MM.1S (cell line): ENCODE measurements around the gene YPEL1.
"Not testable (repeated sequence)": the region's sequence is repeated elsewhere in the genome, so short reads cannot be mapped to it uniquely, and the experiment has no call there.

ENCODE experiments used
- DNase-seq: peaks from one replicate; pipeline ENCODE4 v3.0.0-alpha.2; 2015
- H2AFZ ChIP-seq: fragments of 300-600 bp; sonication (generic); 2 replicates; pipeline ENCODE4 v1.6.0; 2016; ENCODE audit warnings: antibody characterized with exemption, low read length
- H3F3A ChIP-seq: fragments of 300-600 bp; sonication (generic); 2 replicates; pipeline ENCODE4 v1.6.1; 2016; ENCODE audit warnings: mild to moderate bottlenecking, antibody characterized with exemption, low read length, moderate library complexity, mixed read lengths; ENCODE audit not compliant: insufficient read depth
- H3K27ac ChIP-seq: fragments of 300-600 bp; sonication (generic); 2 replicates; pipeline ENCODE4 v1.5.1; 2016; ENCODE audit warnings: mild to moderate bottlenecking, low read length
- H3K27me3 ChIP-seq: fragments of 300-600 bp; sonication (generic); replicated peaks from 2 replicates; pipeline ENCODE4 v1.6.0; 2016; ENCODE audit warnings: low read length; ENCODE audit not compliant: insufficient read depth
- H3K36me3 ChIP-seq: fragments of 300-600 bp; sonication (generic); replicated peaks from 2 replicates; pipeline ENCODE4 v1.6.1; 2016; ENCODE audit warnings: mild to moderate bottlenecking, low read length, mixed read lengths; ENCODE audit not compliant: insufficient read depth
- H3K4me1 ChIP-seq: fragments of 300-600 bp; sonication (generic); 2 replicates; pipeline ENCODE4 v1.6.1; 2016; ENCODE audit warnings: low read length, mixed read lengths
- H3K4me2 ChIP-seq: fragments of 300-600 bp; sonication (generic); 2 replicates; pipeline ENCODE4 v1.6.0; 2016; ENCODE audit warnings: low read depth, low read length
- H3K4me3 ChIP-seq: fragments of 300-600 bp; sonication (generic); 2 replicates; pipeline ENCODE4 v1.5.1; 2016; ENCODE audit warnings: low read length, mixed read lengths
- H3K79me2 ChIP-seq: fragments of 300-600 bp; sonication (generic); 2 replicates; pipeline ENCODE4 v1.6.1; 2016; ENCODE audit warnings: mixed run types, low read length, mixed read lengths
- H3K9ac ChIP-seq: fragments of 300-600 bp; sonication (generic); 2 replicates; pipeline ENCODE4 v1.6.1; 2016; ENCODE audit warnings: low read length, mixed read lengths
- H3K9me2 ChIP-seq: fragments of 300-600 bp; sonication (generic); replicated peaks from 2 replicates; pipeline ENCODE4 v1.6.1; 2016; ENCODE audit warnings: mild to moderate bottlenecking, low read length, mixed read lengths; ENCODE audit not compliant: insufficient read depth
- H3K9me3 ChIP-seq: fragments of 300-600 bp; sonication (generic); replicated peaks from 2 replicates; pipeline ENCODE4 v1.6.1; 2016; ENCODE audit warnings: mild to moderate bottlenecking, low read length, mixed read lengths; ENCODE audit not compliant: insufficient read depth
- H4K20me1 ChIP-seq: fragments of 300-600 bp; sonication (generic); 2 replicates; pipeline ENCODE4 v1.6.1; 2016; ENCODE audit warnings: mild to moderate bottlenecking, low read length, moderate library complexity, mixed read lengths; ENCODE audit not compliant: insufficient read depth
- EZH2 ChIP-seq: fragments of 300-600 bp; sonication (generic); optimal IDR thresholded peaks from 2 replicates; pipeline ENCODE3; 2017; ENCODE audit warnings: low read depth, mild to moderate bottlenecking, antibody characterized with exemption, low read length, mixed read lengths
- EZH2phosphoT487 ChIP-seq: fragments of 300-600 bp; sonication (generic); IDR thresholded peaks from 2 replicates; pipeline ENCODE4 v1.6.1; 2018; ENCODE audit warnings: antibody characterized with exemption, low read length
- TF ChIP-seq, protein P1 (sequence below): fragments of 300-600 bp; sonication (generic); IDR thresholded peaks from 2 replicates; pipeline ENCODE4 v1.5.1; 2016; ENCODE audit warnings: antibody characterized with exemption, low read length, mixed read lengths

The YPEL1 gene

DNA sequence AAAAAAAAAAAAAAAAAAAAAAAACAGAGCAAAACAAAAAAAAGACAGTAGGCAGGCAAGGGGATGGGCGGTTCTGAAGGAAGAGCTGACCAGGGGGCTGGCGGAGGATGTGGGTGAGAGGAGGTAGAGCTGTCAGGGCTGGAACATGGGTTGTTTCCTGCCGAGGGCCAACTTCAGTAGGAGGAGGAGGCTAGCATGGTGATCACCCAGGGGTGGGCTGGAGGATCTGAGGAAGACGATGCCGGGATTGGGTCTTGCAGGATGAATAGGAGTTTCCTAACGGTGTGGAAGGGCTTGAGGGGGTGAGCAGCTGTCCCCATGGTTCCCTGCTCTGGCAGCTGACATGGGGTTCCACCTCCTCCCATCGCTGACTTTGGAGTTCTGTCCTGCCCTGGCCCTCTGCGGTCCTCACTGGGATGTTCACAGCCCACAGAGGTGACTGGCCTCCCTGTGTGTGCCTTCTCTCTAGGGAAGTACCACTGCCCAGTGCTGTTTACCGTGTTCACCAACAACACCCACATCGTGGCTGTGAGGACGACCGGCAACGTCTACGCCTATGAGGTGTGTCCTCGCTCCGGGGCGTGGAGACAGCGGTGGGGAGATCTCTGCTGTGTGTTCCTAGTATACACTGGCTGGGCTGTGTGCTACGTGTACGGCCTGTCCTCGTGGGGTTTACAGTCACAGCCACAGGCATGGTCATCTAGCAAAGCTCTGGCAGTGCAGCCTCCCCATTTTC, 54.6 kb downstream of the YPEL1 start:
- no peak overlapping the region for H3K9ac ChIP-seq

DNA sequence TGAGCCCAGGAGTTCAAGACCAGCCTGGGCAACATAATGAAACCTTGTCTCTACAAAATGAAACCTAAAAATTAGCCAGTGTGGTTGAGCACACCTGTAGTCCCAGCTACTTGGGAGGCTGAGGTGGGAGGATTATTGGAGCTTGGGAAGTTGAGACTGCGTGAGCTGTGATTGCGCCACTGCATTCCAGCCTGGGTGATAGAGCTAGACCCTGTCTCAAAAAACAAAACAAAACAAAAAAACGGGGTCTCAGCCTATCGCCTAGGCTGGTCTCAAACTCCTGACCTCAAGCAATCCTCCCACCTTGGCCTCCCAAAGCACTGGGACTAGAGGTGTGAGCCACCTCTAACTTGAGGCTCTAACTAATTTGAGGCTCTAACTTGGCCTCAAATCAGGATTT, 56.2 kb downstream of the YPEL1 start:
- H3K9ac ChIP-seq, result no peak overlapping the region
- H3K4me3 ChIP-seq, result no peak overlapping the region
- no peaks in the 10 kb centered on the region for H3F3A ChIP-seq
- no peaks in the 10 kb centered on the region for H3K9me3 ChIP-seq
- H3K4me2 ChIP-seq, result no peak overlapping the region
- TF ChIP-seq EZH2, result no peak
- TF ChIP-seq, protein P1, sequence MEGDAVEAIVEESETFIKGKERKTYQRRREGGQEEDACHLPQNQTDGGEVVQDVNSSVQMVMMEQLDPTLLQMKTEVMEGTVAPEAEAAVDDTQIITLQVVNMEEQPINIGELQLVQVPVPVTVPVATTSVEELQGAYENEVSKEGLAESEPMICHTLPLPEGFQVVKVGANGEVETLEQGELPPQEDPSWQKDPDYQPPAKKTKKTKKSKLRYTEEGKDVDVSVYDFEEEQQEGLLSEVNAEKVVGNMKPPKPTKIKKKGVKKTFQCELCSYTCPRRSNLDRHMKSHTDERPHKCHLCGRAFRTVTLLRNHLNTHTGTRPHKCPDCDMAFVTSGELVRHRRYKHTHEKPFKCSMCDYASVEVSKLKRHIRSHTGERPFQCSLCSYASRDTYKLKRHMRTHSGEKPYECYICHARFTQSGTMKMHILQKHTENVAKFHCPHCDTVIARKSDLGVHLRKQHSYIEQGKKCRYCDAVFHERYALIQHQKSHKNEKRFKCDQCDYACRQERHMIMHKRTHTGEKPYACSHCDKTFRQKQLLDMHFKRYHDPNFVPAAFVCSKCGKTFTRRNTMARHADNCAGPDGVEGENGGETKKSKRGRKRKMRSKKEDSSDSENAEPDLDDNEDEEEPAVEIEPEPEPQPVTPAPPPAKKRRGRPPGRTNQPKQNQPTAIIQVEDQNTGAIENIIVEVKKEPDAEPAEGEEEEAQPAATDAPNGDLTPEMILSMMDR, result no peak
- DNase-seq, result no peak
- no peaks in the 10 kb centered on the region for H3K27me3 ChIP-seq
- no peaks in the 10 kb centered on the region for H3K79me2 ChIP-seq
- H4K20me1 ChIP-seq, result no peaks in the 10 kb centered on the region
- no peak overlapping the region for H3K27ac ChIP-seq
- H3K9me2 ChIP-seq, result no peaks in the 10 kb centered on the region
- no peaks in the 10 kb centered on the region for H3K4me1 ChIP-seq
- H3K36me3 ChIP-seq, result no peaks in the 10 kb centered on the region
- H2AFZ ChIP-seq, result no peak overlapping the region

More for the DNA sequence above, 54.6 kb downstream of the YPEL1 start:
- Histone ChIP-seq H3K4me3 (no peak overlapping the region), H3K27ac (no peak overlapping the region), H3K9me2 (no peaks in the 10 kb centered on the region), H3K4me1 (no peaks in the 10 kb centered on the region), H3K79me2 (no peaks in the 10 kb centered on the region), H3K27me3 (no peaks in the 10 kb centered on the region), H4K20me1 (no peaks in the 10 kb centered on the region), H2AFZ (no peak overlapping the region), H3F3A (no peaks in the 10 kb centered on the region), H3K9me3 (no peaks in the 10 kb centered on the region), H3K4me2 (no peak overlapping the region), H3K36me3 (no peaks in the 10 kb centered on the region)
- TF ChIP-seq EZH2 (no peak), EZH2phosphoT487 (no peak)
- TF ChIP-seq, protein P1, result no peak
- no peak for DNase-seq

DNA sequence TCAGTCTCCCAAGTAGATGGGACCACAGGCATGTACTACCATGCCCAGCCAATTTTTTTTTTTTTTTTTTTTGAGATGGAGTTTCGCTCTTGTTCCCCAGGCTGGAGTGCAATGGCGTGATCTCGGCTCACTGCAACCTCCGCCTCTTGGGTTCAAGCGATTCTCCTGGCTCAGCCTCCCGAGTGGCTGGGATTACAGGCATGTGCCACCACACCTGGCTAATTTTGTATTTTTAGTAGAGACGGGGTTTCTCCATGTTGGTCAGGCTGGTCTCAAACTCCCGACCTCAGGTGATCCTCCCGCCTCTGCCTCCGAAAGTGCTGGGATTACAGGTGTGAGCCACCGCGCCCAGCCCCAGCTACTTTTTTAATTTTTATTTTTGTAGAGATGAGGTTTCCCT, 56.8 kb downstream of the YPEL1 start:
- not testable (repeated sequence) for DNase-seq, H3K27ac ChIP-seq, H3K4me3 ChIP-seq, H3K4me2 ChIP-seq, H3K9me2 ChIP-seq, H4K20me1 ChIP-seq, H3K4me1 ChIP-seq, H3K9me3 ChIP-seq, H3K79me2 ChIP-seq, H3F3A ChIP-seq, H3K9ac ChIP-seq, H2AFZ ChIP-seq, H3K36me3 ChIP-seq, H3K27me3 ChIP-seq

GRCh38 chr22:21677606-21678443, 57.8 kb downstream of the YPEL1 start:
- Histone ChIP-seq H3K27ac (no peak overlapping the region), H3K36me3 (no peaks in the 10 kb centered on the region), H3K4me1 (no peaks in the 10 kb centered on the region), H2AFZ (no peak overlapping the region), H3K79me2 (no peaks in the 10 kb centered on the region), H4K20me1 (no peaks in the 10 kb centered on the region), H3K4me3 (no peak overlapping the region), H3K4me2 (no peak overlapping the region), H3K27me3 (no peaks in the 10 kb centered on the region), H3F3A (no peaks in the 10 kb centered on the region), H3K9me3 (no peaks in the 10 kb centered on the region), H3K9me2 (no peaks in the 10 kb centered on the region), H3K9ac (no peak overlapping the region)
- TF ChIP-seq EZH2phosphoT487 (no peak), EZH2 (no peak)
- TF ChIP-seq, protein P1, result no peak
- DNase-seq, result no peak
